Measurements from ENCODE around the gene SF3A1.

GRCh38 chr22:30334646-30335045, 22.0 kb downstream of the SF3A1 start:
- TF ChIP-seq CTCF (IDR thresholded peaks at IDR 0.05) (no peak), POLR2A (IDR thresholded peaks at IDR 0.05) (no peak)
